Lower leg skin (tissue), 4 donors: Measurements from ENCODE around the gene RUNX1. TPM values are rescaled to one million over a fixed set of nuclear protein-coding genes. Genes with fewer than 3 reads are reported as not detected.

Experiments
- DNase-seq, 2 donors: peaks; one replicate each; pipeline ENCODE4 v3.0.0-alpha.2; 2019; ENCODE audit warnings: low spot score in 2 of 2
- H3K4me3 ChIP-seq: fragments of 200-600 bp; sonication (generic); 2 replicates; pipeline ENCODE4 v1.5.1; 2017; ENCODE audit warnings: mild to moderate bottlenecking, low read depth; ENCODE audit not compliant: poor library complexity, severe bottlenecking
- POLR2A ChIP-seq, 2 donors: fragments of 450-650 bp; IDR thresholded peaks; one replicate each; pipeline ENCODE4 v1.6.1; 2016 to 2017; ENCODE audit warnings: antibody characterized with exemption in 2 of 2, mild to moderate bottlenecking in 1 of 2, moderate library complexity in 1 of 2
- WGBS, 2 donors: methylation state at CpG; one replicate each; pipeline ENCODE4 v1.1.5; 2018; 5-methylcytosine and 5-hydroxymethylcytosine counted together
- intact Hi-C: fragments of 100-400 bp; cut with DNase I; formaldehyde crosslinking; loops from one replicate; pipeline ENCODE4 v1.15.0; 2023; ENCODE audit warnings: low total_unique reads
- total RNA-seq, 4 donors: library from RNA; depleted of rRNA; stranded (reverse); fragments of >200 nt; gene quantifications; one replicate each; pipeline ENCODE4 v1.1.0, GENCODE V29; 2016
- TF ChIP-seq, protein P1 (sequence below), 3 donors: fragments of 450-650 bp; IDR thresholded peaks; one replicate each; pipeline ENCODE4 v1.5.1; 2016; ENCODE audit warnings: antibody characterized with exemption in 3 of 3, mild to moderate bottlenecking in 3 of 3, moderate library complexity in 2 of 3

RUNX1 gene
- total RNA-seq, 4 donors from 2014 or later = 7.3 to 29.1 (median 18.1) TPM

DNA sequence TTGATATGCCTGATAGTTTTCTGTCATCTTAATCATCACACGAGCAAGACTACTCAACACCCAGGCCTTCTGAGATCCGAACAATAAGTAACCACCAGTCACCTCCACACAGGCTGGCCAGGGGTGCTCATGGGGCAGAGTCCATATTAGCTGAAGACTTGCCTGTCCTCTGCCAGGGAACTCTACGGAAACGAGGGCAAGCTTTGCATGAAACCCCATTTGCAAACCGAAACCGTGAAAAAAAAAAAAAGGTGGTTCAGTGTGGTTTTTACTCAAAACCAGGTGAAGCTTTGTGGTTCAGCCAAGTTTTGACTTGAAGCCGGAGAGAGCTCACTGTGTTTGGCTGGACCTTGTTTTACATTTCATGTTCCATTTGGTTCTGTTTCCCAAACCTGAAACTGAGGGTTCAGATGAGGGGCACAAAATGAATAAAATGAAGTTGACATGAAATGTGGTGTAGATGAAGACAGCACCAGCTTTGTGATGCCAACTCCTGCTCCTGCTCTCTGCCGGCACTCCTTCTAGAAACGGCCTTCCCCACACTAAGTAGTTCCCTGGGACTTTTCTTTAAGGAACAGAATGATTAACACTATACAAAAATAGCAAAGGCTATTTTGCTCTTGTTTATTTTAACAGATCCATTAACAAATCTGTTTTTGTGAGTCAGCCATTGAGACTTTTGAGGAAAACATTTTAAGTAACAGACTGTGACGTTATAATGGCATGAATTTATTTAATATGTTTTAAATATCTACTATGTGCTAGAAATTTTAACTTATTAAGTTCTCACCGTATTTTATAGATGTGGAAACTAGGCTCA, 74.7 kb downstream of the RUNX1 start:
- H3K4me3 ChIP-seq = no peak overlapping the region
- WGBS, 2 donors = 78 to 79% methylated on average over 11 of the region's 11 CpGs
- TF ChIP-seq, protein P1, sequence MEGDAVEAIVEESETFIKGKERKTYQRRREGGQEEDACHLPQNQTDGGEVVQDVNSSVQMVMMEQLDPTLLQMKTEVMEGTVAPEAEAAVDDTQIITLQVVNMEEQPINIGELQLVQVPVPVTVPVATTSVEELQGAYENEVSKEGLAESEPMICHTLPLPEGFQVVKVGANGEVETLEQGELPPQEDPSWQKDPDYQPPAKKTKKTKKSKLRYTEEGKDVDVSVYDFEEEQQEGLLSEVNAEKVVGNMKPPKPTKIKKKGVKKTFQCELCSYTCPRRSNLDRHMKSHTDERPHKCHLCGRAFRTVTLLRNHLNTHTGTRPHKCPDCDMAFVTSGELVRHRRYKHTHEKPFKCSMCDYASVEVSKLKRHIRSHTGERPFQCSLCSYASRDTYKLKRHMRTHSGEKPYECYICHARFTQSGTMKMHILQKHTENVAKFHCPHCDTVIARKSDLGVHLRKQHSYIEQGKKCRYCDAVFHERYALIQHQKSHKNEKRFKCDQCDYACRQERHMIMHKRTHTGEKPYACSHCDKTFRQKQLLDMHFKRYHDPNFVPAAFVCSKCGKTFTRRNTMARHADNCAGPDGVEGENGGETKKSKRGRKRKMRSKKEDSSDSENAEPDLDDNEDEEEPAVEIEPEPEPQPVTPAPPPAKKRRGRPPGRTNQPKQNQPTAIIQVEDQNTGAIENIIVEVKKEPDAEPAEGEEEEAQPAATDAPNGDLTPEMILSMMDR (IDR thresholded peaks at IDR 0.05) = no peak
- TF ChIP-seq POLR2A (IDR thresholded peaks at IDR 0.05) = no peak
- intact Hi-C loops = no loop called here
- DNase-seq = no peak

DNA sequence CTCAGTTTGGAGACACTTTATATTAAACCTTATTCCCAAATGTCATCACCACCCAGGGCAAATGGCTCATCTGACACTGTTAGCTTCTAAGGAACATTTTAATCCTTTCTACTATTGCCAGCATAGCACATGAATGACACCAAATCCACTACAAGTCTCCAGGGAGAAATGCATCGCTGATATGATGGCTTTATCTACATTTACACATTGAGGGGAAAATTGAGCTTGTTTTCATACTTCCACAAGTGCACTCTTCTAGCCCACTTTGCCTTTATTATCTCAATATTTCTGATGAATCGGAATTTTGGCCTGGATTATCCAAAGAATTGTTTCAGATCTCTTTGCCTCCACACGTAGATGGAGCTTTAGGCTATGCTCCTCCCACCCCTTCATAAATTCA, 75.4 kb downstream of the RUNX1 start:
- intact Hi-C loops = no loop called here
- TF ChIP-seq, protein P1 (IDR thresholded peaks at IDR 0.05) = no peak
- WGBS, 2 donors = 87 to 90% methylated on average over 3 of the region's 3 CpGs
- H3K4me3 ChIP-seq = no peak overlapping the region
- no peak for DNase-seq

DNA sequence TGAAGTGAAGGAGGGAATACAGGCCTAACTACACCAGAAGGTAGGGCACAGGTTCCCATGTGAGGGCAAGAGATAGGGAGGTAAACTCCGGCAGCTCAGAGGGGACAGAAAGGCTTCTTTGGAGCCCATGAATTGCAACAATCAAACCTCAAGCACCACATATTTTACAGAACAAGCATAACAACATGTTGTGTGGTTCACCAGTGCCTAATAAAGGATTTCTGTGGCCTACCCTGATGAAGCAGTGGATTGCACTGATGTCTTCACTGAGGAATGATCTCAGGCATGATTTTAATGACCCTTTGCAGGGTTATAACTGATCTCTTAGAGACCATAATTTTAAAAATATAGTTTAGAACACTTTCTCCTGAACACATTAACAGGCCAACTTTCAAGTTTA, 77.4 kb downstream of the RUNX1 start:
- H3K4me3 ChIP-seq = no peak overlapping the region
- TF ChIP-seq, protein P1 (IDR thresholded peaks at IDR 0.05) = no peak
- no peak for TF ChIP-seq POLR2A (IDR thresholded peaks at IDR 0.05)
- intact Hi-C loops = no loop called here
- no peak for DNase-seq
- 73 to 95% methylated on average over 1 of the region's 1 CpG for WGBS, 2 donors

DNA sequence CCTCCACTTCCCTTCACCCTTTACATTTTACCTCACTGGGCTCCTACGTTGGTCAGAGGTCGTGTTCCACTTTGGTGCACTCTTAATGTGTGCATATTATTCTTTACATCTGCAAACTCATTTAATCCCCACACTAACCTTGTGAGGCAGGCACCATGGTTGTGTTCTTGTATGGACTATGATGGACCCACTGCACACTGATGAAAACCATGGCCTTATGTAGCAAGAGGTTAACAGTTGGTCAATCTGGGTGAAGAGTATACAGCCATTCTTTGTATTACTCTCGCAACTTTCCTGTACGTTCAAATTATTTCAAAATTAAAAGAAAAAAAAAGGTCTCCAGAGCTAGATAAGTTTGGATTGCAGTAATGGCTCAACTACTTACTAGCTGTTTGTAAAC, 78.5 kb downstream of the RUNX1 start:
- 87 to 94% methylated on average over 4 of the region's 4 CpGs for WGBS, 2 donors
- no peak overlapping the region for H3K4me3 ChIP-seq
- TF ChIP-seq, protein P1 (IDR thresholded peaks at IDR 0.05) = no peak
- no peak for TF ChIP-seq POLR2A (IDR thresholded peaks at IDR 0.05)
- no peak for DNase-seq
- intact Hi-C loops = no loop called here

DNA sequence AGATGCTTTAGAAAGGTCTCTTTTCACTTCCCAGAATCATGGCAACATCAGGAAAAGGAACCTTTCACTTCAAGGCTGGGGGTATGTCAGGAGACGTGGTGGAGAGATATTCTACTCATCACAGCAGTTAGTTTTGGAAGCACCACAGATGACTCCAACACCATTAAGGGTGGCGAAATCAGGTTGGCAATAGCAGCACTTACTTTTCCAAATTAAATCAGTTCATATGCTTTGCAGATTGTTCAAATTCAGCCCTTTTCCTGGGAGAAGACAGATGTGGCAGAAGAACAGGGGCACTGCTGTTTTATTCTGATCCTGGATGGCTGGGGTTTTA, 79.0 kb downstream of the RUNX1 start:
- WGBS, 2 donors = 74 to 84% methylated on average over 2 of the region's 2 CpGs
- intact Hi-C loops = no loop called here
- no peak for DNase-seq
- TF ChIP-seq POLR2A (IDR thresholded peaks at IDR 0.05) = no peak
- TF ChIP-seq, protein P1 (IDR thresholded peaks at IDR 0.05) = no peak
- no peak overlapping the region for H3K4me3 ChIP-seq
